ENCODE results near the gene PCDHGA8. TPM values are rescaled to one million over a fixed set of nuclear protein-coding genes. Genes with fewer than 3 reads are reported as not detected.
"Not testable (repeated sequence)": the region's sequence is repeated elsewhere in the genome, so short reads cannot be mapped to it uniquely, and the experiment has no call there.

The PCDHGA8 gene
- polyA plus RNA-seq, 1 of the 3 experiments (the other 2 are of a cell fraction): 0.12 TPM

DNA sequence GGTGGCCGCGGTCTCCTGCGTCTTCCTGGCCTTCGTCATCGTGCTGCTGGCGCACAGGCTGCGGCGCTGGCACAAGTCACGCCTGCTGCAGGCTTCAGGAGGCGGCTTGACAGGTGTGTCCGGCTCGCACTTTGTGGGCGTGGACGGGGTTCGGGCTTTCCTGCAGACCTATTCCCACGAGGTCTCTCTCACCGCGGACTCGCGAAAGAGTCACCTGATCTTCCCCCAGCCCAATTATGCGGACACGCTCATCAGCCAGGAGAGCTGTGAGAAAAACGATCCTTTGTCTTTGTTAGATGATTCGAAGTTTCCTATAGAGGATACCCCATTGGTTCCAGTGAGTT lies 22.8 kb downstream of the PCDHGA8 start:
- POLR2A ChIA-PET; H3K27me3 ChIP-seq (ENCODE audit: insufficient read depth); H3K36me3 ChIP-seq (replicated peaks in 1 of 2; ENCODE audit: control insufficient read depth in 1 of 2, insufficient read depth in 2 of 2, low read length in 1 of 2); H3K27ac ChIP-seq (ENCODE audit: low read depth in 2 of 2, low read length in 1 of 2); H2AFZ ChIP-seq (ENCODE audit: low read depth); H3K9me3 ChIP-seq; H3K4me1 ChIP-seq (ENCODE audit: control insufficient read depth in 1 of 2, insufficient read depth in 2 of 2, low read depth in 1 of 2, low read length in 1 of 2); H3F3A ChIP-seq (replicated peaks; ENCODE audit: insufficient read depth); H3K4me2 ChIP-seq; DNase-seq; H4K20me1 ChIP-seq (ENCODE audit: insufficient read depth); H3K9me2 ChIP-seq; H3K4me3 ChIP-seq (ENCODE audit: low read depth in 2 of 2, low read length in 1 of 2); CTCF ChIA-PET; H3K9ac ChIP-seq: not testable (repeated sequence)
- WGBS (ENCODE audit: low lambda C conversion rate): 89% methylated on average over 22 of the region's 24 CpGs
- H3K79me2 ChIP-seq (ENCODE audit: insufficient read depth): peaks cover 12% of the 10 kb centered on the region; the same call in 1 of the 2 replicates

DNA sequence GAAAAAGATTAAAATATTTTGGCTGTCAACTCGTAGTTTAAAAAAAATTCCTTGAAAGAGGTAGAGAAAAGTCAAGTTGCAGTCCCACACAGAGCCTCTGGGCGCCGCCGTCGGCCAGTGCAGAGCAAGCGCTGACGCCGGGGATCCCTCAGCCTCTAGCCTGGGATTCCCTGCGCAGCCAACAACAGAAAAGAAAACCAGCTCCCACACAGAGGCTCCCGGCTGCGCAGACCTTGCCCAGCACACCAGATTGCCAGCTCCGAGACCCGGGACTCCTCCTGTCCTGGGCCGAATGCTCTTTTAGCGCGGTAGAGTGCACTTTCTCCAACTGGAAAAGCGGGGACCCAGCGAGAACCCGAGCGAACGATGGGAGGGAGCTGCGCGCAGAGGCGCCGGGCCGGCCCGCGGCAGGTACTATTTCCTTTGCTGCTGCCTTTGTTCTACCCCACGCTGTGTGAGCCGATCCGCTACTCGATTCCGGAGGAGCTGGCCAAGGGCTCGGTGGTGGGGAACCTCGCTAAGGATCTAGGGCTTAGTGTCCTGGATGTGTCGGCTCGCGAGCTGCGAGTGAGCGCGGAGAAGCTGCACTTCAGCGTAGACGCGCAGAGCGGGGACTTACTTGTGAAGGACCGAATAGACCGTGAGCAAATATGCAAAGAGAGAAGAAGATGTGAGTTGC lies 25.2 kb downstream of the PCDHGA8 start, which contains the start of gene PCDHGB7:
Gene PCDHGB7 (plus strand): TSS at position 184 of the 679 bp plus-strand sequence. CDS start 183 bp downstream, at position 367.
- Histone ChIP-seq H2AFZ (ENCODE audit: low read depth) (peak within 1 kb of the TSS; percentile 63; the same call in 1 of the 2 replicates), H3K4me2 (peak within 1 kb of the TSS; percentile 55)

More for the DNA sequence above, 25.2 kb downstream of the PCDHGA8 start, which contains the start of gene PCDHGB7:
- Histone ChIP-seq H3K36me3 (replicated peaks in 1 of 2; ENCODE audit: control insufficient read depth in 1 of 2, insufficient read depth in 2 of 2, low read length in 1 of 2) (peaks cover 3 to 30% of the 10 kb centered on the region in 2 experiments), H3K79me2 (ENCODE audit: insufficient read depth) (peaks cover 18% of the 10 kb centered on the region; the same call in 1 of the 2 replicates), H3K9ac (peak within 1 kb of the TSS; percentile 71), H3K27ac (ENCODE audit: low read depth in 2 of 2, low read length in 1 of 2) (peak within 1 kb of the TSS; percentile 63 to 72), H3K4me3 (ENCODE audit: low read depth in 2 of 2, low read length in 1 of 2) (peak within 1 kb of the TSS; percentile 56 to 63)
- ChIA-PET POLR2A (interaction anchor here (0.9 to 1.5 kb wide), 4 partner anchors 96 to 146 kb away, joined by 3 to 6 read pairs (median 4); no protein-coding TSS in a partner anchor), CTCF (interaction anchor here (0.6 to 2.2 kb wide), 35 partner anchors 9 to 241 kb away, joined by 3 to 44 read pairs (median 4); partner anchors contain the start of genes PCDHB14, PCDHB8, PCDHGA3 and PCDHGA8)
- not testable (repeated sequence) for H3K27me3 ChIP-seq (ENCODE audit: insufficient read depth); H3K9me3 ChIP-seq; H3K4me1 ChIP-seq (ENCODE audit: control insufficient read depth in 1 of 2, insufficient read depth in 2 of 2, low read depth in 1 of 2, low read length in 1 of 2); H3K9me2 ChIP-seq; H3F3A ChIP-seq (replicated peaks; ENCODE audit: insufficient read depth); H4K20me1 ChIP-seq (ENCODE audit: insufficient read depth)
- TF ChIP-seq RXRA (IDR thresholded peaks at IDR 0.05; ENCODE audit: borderline replicate concordance, low read depth): peak; percentile 21; the same call in 1 of the 2 replicates
- TF ChIP-seq NRF1 (IDR thresholded peaks at IDR 0.05; ENCODE audit: low read depth, low read length): peak; percentile 44; the same call in 1 of the 2 replicates
- peak; percentile 80 for TF ChIP-seq SMC3 (IDR thresholded peaks at IDR 0.05; ENCODE audit: low read depth, low read length)
- TF ChIP-seq, protein P1, sequence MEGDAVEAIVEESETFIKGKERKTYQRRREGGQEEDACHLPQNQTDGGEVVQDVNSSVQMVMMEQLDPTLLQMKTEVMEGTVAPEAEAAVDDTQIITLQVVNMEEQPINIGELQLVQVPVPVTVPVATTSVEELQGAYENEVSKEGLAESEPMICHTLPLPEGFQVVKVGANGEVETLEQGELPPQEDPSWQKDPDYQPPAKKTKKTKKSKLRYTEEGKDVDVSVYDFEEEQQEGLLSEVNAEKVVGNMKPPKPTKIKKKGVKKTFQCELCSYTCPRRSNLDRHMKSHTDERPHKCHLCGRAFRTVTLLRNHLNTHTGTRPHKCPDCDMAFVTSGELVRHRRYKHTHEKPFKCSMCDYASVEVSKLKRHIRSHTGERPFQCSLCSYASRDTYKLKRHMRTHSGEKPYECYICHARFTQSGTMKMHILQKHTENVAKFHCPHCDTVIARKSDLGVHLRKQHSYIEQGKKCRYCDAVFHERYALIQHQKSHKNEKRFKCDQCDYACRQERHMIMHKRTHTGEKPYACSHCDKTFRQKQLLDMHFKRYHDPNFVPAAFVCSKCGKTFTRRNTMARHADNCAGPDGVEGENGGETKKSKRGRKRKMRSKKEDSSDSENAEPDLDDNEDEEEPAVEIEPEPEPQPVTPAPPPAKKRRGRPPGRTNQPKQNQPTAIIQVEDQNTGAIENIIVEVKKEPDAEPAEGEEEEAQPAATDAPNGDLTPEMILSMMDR (IDR thresholded peaks at IDR 0.05): peak; percentile 69
- peak; percentile 90 for TF ChIP-seq RAD21 (IDR thresholded peaks at IDR 0.05; ENCODE audit: low read length)
- peak; percentile 85 for DNase-seq
- 62% methylated on average over 35 of the region's 47 CpGs for WGBS (ENCODE audit: low lambda C conversion rate)
